Gastrocnemius medialis (tissue), 4 donors: ENCODE measurements around the gene CCDC93.

Experiments used
- CTCF ChIP-seq, 5 experiments: fragments of 450-650 bp in 3 of 5; fragments of 200-600 bp in 2 of 5; sonication (generic) in 2 of 5; IDR thresholded peaks in 4 of 5; conservative IDR thresholded peaks in 1 of 5; 1 replicate in 4 of 5; 2 replicates in 1 of 5; pipeline ENCODE4 v1.5.1; 2016 to 2019; ENCODE audit warnings: antibody characterized with exemption in 5 of 5, mild to moderate bottlenecking in 3 of 5, moderate library complexity in 3 of 5
- POLR2A ChIP-seq, 2 donors: fragments of 450-650 bp; IDR thresholded peaks; one replicate each; pipeline ENCODE4 v1.6.1; 2017; ENCODE audit warnings: antibody characterized with exemption in 2 of 2, mild to moderate bottlenecking in 2 of 2, moderate library complexity in 2 of 2

GRCh38 chr2:117979911-117980701 is 33.8 kb downstream of the CCDC93 start:
- TF ChIP-seq CTCF (IDR thresholded peaks at IDR 0.05 in 4 of 5, conservative IDR thresholded peaks at IDR 0.05 in 1 of 5) (no peak), POLR2A (IDR thresholded peaks at IDR 0.05) (no peak)
